Activated naive CD8-positive, alpha-beta T cell (primary cell): ENCODE measurements around the gene MEGF9.
"Not testable (repeated sequence)": the region's sequence is repeated elsewhere in the genome, so short reads cannot be mapped to it uniquely, and the experiment has no call there.

ENCODE experiments used
- H3K27ac Mint-ChIP-seq: one replicate; pipeline ENCODE4 v1.8.0; 2021; ENCODE audit warnings: mixed read lengths
- H3K27me3 Mint-ChIP-seq: one replicate; pipeline ENCODE4 v1.8.0; 2021; ENCODE audit warnings: mixed read lengths
- H3K36me3 Mint-ChIP-seq: one replicate; pipeline ENCODE4 v1.8.0; 2021; ENCODE audit warnings: mixed read lengths
- H3K4me1 Mint-ChIP-seq: one replicate; pipeline ENCODE4 v1.8.0; 2021; ENCODE audit warnings: low read depth, mixed read lengths
- H3K4me3 Mint-ChIP-seq: one replicate; pipeline ENCODE4 v1.8.0; 2021; ENCODE audit warnings: mild to moderate bottlenecking, mixed read lengths
- H3K9me3 Mint-ChIP-seq: one replicate; pipeline ENCODE4 v1.8.0; 2021; ENCODE audit warnings: low read depth, mixed read lengths

The MEGF9 gene

DNA sequence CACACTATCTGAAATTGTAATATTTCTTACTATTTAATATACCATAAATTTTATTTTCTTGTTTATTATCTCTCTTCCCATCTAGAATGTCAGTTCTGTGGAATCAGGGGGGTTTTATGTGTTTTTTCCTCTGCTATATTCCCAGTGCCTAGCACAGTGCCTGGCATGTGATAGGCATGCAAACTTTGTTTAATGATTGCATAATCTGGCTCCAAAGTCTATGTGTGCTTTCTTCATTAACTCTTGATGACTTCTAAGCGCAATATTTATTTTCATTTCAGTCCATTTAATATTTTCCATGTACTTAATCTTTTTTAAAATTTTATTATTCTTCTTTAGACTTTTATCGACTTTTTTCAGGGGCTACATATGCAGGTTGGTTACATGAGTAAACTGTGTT, 73.9 kb downstream of the MEGF9 start:
- no peak overlapping the region for H3K4me3 Mint-ChIP-seq
- H3K9me3 Mint-ChIP-seq: peaks cover 2% of the 10 kb centered on the region
- no peaks in the 10 kb centered on the region for H3K27me3 Mint-ChIP-seq
- no peak overlapping the region for H3K27ac Mint-ChIP-seq
- no peaks in the 10 kb centered on the region for H3K4me1 Mint-ChIP-seq
- H3K36me3 Mint-ChIP-seq: peaks cover 14% of the 10 kb centered on the region

DNA sequence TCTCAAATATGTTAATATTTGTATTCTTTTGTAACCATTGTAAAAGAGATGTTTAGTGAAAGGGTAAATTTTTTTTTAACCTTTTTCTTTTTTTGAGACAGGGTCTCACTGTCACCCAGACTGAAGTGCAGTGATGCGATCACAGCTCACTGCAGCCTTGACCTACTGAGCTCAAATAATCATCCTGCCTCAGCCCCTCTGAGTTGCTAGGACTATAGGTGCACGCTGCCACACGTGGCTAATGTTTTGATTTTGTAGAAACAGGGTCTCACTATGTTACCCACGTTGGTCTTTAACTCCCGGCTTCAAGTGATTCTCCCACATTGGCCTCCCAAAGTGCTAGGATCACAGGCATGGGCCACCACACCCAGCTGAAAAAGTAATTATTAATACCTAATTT, 76.4 kb downstream of the MEGF9 start:
- H3K9me3 Mint-ChIP-seq: peaks cover 11% of the 10 kb centered on the region
- H3K4me3 Mint-ChIP-seq: no peak overlapping the region
- H3K27me3 Mint-ChIP-seq: no peaks in the 10 kb centered on the region
- H3K27ac Mint-ChIP-seq: no peak overlapping the region
- peaks cover 17% of the 10 kb centered on the region for H3K36me3 Mint-ChIP-seq
- no peaks in the 10 kb centered on the region for H3K4me1 Mint-ChIP-seq

DNA sequence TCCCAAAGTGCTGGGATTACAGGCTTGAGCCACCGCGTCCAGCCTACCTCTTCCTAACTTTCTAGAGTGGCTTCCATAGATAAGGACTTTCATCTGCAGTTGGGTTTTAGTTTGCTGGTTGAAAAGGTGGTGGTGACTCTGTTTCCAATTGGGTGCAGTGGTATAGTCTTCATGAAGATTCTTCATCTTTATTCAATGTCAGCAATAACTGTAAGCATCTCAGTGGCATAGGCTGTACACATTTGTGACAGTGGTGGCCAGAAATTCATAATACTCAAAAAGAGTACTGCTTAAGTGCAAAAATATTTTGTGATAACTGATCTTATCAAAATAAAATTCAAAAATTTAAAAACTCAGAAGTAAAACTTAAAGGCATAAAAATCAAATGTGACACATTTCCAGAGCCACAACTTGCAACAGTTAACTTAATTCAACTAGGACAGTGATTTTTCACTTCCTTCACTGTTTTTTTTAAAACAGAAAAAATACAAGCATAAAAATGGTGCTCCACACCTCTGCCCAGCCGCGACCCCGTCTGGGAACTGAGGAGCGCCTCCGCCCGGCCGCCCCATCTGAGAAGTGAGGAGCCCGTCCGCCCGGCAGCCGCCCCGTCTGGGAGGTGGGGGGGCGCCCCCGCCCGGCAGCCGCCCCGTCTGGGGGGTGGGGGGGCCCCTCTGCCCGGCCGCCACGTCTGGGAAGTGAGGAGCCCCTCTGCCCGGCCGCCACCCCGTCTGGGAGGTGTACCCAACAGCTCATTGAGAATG, 77.9 kb downstream of the MEGF9 start:
- H3K27ac Mint-ChIP-seq: no peak overlapping the region
- no peaks in the 10 kb centered on the region for H3K27me3 Mint-ChIP-seq
- H3K4me1 Mint-ChIP-seq: no peaks in the 10 kb centered on the region
- H3K36me3 Mint-ChIP-seq: peaks cover 17% of the 10 kb centered on the region
- H3K4me3 Mint-ChIP-seq: no peak overlapping the region
- peaks cover 11% of the 10 kb centered on the region for H3K9me3 Mint-ChIP-seq

GRCh38 chr9:120635011-120635410, 79.3 kb downstream of the MEGF9 start:
- H3K27ac Mint-ChIP-seq: no peak overlapping the region
- no peaks in the 10 kb centered on the region for H3K27me3 Mint-ChIP-seq
- peaks cover 11% of the 10 kb centered on the region for H3K9me3 Mint-ChIP-seq
- H3K4me3 Mint-ChIP-seq: no peak overlapping the region
- H3K36me3 Mint-ChIP-seq: peaks cover 16% of the 10 kb centered on the region
- no peaks in the 10 kb centered on the region for H3K4me1 Mint-ChIP-seq

DNA sequence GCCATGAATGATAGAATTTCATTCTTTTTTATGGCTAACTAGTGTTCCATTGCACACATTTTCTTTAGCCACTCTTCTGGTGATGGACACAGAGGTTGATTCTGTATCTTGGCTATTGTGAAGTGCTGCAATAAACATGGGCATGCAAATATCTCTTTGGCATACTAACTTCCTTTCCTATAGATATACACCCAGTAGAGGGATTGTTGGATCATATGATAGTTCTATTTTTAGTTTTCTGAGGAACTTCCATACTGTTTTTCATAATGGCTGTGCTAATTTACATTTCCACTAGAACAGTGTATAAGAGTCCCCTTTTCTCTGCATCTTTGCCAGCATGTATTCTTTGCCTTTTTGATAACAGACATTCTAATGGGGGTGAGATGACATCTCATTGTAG, 83.9 kb downstream of the MEGF9 start:
- H3K36me3 Mint-ChIP-seq: peaks cover 10% of the 10 kb centered on the region
- no peak overlapping the region for H3K27ac Mint-ChIP-seq
- H3K27me3 Mint-ChIP-seq: no peaks in the 10 kb centered on the region
- no peak overlapping the region for H3K4me3 Mint-ChIP-seq
- H3K9me3 Mint-ChIP-seq: peaks cover 9% of the 10 kb centered on the region
- H3K4me1 Mint-ChIP-seq: no peaks in the 10 kb centered on the region

GRCh38 chr9:120628925-120629497, 85.3 kb downstream of the MEGF9 start:
- H3K4me1 Mint-ChIP-seq, H3K27ac Mint-ChIP-seq: not testable (repeated sequence)

GRCh38 chr9:120628207-120628924, 85.9 kb downstream of the MEGF9 start:
- H3K36me3 Mint-ChIP-seq: peaks cover 3% of the 10 kb centered on the region
- H3K9me3 Mint-ChIP-seq: no peaks in the 10 kb centered on the region
- H3K4me1 Mint-ChIP-seq: no peaks in the 10 kb centered on the region
- H3K4me3 Mint-ChIP-seq: no peak overlapping the region
- no peak overlapping the region for H3K27ac Mint-ChIP-seq
- H3K27me3 Mint-ChIP-seq: no peaks in the 10 kb centered on the region

More at GRCh38 chr9:120628925-120629497, 85.3 kb downstream of the MEGF9 start:
- H3K36me3 Mint-ChIP-seq, H3K27me3 Mint-ChIP-seq, H3K9me3 Mint-ChIP-seq, H3K4me3 Mint-ChIP-seq: not testable (repeated sequence)

DNA sequence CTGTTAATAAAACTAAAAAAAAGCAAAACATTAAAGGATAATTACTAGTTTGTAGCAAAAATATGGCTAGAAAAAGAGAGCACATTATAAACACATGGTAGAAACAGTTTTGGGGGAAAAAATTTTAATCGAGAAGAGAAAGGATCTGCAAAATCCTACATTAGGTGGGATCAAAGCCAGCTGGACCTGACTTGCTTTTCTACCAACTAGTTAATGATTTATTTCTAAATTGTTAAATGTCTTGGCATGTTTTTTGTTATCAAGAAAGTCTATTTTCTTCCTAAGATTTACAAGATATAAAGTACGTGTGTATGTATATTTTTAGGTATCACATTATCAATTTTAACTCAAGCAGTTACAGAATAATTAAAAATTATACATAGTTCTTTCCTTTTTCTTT, 87.2 kb downstream of the MEGF9 start:
- peaks cover 3% of the 10 kb centered on the region for H3K36me3 Mint-ChIP-seq
- H3K9me3 Mint-ChIP-seq: no peaks in the 10 kb centered on the region
- no peak overlapping the region for H3K27ac Mint-ChIP-seq
- H3K27me3 Mint-ChIP-seq: no peaks in the 10 kb centered on the region
- H3K4me1 Mint-ChIP-seq: no peaks in the 10 kb centered on the region
- no peak overlapping the region for H3K4me3 Mint-ChIP-seq

DNA sequence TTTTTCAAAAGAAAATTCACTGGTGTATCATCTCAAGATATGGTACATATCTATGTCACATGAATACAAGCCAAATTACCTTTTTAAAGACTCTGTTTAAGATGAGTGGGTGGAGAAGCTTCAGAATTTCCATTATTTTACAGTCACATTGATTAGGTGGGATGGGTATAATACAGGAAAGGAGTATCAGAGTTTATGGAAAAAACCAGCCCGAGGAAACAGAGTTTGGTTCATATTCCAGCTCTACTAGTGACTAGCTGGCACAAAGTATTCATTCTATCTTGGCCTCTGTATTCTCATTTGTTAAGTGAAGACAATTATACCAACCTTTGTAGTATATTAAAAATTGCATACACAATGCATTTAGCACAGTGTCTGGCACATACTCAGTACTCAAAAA, 87.8 kb downstream of the MEGF9 start:
- peaks cover 3% of the 10 kb centered on the region for H3K36me3 Mint-ChIP-seq

GRCh38 chr9:120625222-120625621, 89.0 kb downstream of the MEGF9 start:
- Mint-ChIP-seq H3K36me3 (no peaks in the 10 kb centered on the region), H3K27ac (peak overlapping the region; percentile 0), H3K4me3 (no peak overlapping the region), H3K4me1 (no peaks in the 10 kb centered on the region), H3K9me3 (no peaks in the 10 kb centered on the region), H3K27me3 (no peaks in the 10 kb centered on the region)

More for the DNA sequence above, 87.8 kb downstream of the MEGF9 start:
- no peaks in the 10 kb centered on the region for H3K4me1 Mint-ChIP-seq
- no peaks in the 10 kb centered on the region for H3K27me3 Mint-ChIP-seq
- H3K4me3 Mint-ChIP-seq: no peak overlapping the region
- no peaks in the 10 kb centered on the region for H3K9me3 Mint-ChIP-seq
- no peak overlapping the region for H3K27ac Mint-ChIP-seq

DNA sequence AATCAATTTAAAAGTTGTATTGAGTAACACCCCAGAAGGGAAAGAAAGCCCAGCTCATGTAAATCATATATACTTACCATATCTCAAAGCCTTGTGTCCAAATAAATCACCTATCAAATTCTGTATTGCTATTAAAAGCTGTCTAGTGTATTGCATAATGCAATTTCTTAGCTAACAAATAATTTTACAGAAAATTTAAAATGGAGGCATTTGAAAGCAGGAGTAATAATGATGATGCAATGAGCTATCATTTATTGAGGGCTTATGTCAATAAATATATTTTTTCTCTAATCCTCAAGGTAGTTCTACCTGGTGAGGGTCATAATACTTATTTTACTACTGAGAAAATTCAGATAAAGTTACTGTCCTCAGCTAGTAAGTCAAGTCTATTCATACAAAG, 91.5 kb downstream of the MEGF9 start:
- Mint-ChIP-seq H3K4me3 (no peak overlapping the region), H3K27me3 (no peaks in the 10 kb centered on the region), H3K36me3 (no peaks in the 10 kb centered on the region), H3K4me1 (peaks cover 3% of the 10 kb centered on the region), H3K9me3 (no peaks in the 10 kb centered on the region), H3K27ac (no peak overlapping the region)

DNA sequence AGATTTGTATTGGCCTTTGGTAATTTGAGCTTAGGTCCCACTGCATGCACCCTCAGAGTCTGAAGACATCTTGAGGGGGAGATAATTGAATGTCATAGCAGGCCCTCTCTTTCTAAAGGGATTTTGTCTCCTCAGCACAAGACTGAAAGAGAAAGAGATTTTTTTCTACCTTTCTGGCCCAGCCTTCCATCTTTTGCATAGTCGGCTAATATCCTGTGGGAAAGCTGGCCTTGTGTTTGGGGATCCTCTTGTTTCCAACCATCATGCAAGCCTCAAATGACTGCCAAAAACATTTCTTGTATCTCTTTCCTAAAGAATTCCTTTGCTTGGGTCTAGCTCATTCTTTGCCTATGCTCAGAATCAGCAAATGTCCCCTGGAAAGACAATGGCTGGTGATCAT, 92.3 kb downstream of the MEGF9 start:
- peaks cover 3% of the 10 kb centered on the region for H3K4me1 Mint-ChIP-seq
- no peaks in the 10 kb centered on the region for H3K9me3 Mint-ChIP-seq
- no peaks in the 10 kb centered on the region for H3K36me3 Mint-ChIP-seq
- H3K27ac Mint-ChIP-seq: no peak overlapping the region
- no peak overlapping the region for H3K4me3 Mint-ChIP-seq
- no peaks in the 10 kb centered on the region for H3K27me3 Mint-ChIP-seq

DNA sequence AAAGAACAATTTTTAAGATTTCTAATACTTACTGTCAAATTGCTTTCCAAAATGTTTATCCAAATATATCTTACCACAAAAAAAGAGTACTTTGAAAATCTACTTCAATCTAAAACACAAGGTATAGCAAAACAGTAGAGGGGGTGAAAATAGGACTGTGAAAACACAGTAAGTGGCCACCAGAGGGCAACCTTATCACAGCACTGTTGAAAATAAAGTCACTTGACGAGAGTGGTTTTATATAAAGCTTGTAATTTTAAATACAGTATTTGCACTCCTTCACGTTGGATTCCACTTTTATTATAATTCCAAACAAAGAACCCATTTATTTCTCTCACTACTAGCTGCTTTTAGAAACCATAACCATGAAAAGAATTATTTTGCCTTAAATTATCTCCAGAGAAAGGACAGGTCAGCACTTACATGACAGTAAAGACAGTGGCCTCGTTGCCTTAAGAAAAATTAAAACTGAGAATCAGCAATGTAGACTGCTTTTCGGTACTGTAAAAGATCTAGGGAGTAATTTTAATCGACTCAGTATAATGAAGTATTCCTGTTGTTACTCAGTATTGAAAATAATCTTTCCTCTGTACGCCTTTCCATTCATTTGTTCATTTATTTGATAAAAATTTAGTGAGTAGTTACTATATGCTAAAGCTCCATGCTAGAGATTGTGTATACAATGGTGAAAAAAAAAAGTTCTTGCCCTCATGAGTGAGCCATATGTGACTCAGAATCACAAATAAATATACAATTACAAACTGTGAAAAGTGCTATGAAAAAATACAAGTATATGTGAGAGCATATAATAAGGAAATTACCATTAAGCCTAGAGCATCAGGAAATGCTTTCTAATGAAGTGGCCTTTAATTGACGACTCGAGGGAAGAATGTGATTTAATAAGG, 94.3 kb downstream of the MEGF9 start:
- no peaks in the 10 kb centered on the region for H3K9me3 Mint-ChIP-seq
- no peak overlapping the region for H3K27ac Mint-ChIP-seq

DNA sequence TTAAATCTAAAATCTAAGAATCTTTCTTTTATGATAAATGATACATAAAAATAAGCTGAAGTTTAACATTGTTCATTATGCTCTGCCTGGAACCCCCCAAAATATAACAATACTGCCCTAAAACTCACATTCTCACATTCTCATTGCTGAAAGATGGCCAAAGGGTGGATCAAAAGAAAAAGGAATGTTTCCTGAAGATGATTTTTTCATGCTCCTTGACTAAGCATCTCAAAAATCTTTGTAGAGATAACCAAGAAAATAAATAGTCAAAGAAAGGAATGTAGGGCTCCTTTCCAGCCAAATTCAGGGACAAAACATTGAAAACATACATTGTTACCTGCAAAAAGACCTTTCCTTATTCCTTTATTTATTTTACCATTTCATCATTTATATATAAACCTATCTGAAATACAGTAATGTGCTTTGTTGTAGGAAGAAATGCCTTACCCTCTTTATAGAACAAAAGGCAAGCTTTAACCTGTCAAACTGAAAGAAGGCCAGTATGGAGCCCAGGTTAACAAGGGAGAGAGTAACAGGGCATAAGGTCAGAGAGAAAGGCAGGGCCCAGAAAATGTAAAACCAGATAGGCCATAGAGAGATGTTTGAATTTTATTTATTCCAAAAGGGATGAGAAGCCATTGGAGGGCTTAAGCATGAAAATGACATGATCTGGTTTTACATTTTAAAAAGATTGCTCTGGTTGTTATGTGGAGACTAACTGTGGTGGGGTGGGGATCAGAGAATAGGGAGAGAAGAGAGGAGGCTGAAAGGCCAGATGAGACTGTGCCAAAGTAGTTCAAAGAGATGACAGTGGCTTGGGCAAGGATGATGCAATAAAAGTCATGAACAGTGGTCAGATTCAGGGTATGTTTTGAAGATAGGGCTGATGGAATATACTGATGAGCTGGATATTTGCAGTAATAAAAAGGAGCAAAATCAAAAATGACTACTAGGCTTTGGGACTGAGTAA, 97.0 kb downstream of the MEGF9 start:
- Mint-ChIP-seq H3K27ac (no peak overlapping the region), H3K36me3 (peaks cover under 1% of the 10 kb centered on the region), H3K4me1 (peaks cover 3% of the 10 kb centered on the region)

More for the DNA sequence above, 94.3 kb downstream of the MEGF9 start:
- H3K4me3 Mint-ChIP-seq: no peak overlapping the region
- H3K27me3 Mint-ChIP-seq: no peaks in the 10 kb centered on the region
- H3K36me3 Mint-ChIP-seq: no peaks in the 10 kb centered on the region
- peaks cover 3% of the 10 kb centered on the region for H3K4me1 Mint-ChIP-seq

More for the DNA sequence above, 97.0 kb downstream of the MEGF9 start:
- no peaks in the 10 kb centered on the region for H3K9me3 Mint-ChIP-seq
- no peak overlapping the region for H3K4me3 Mint-ChIP-seq
- no peaks in the 10 kb centered on the region for H3K27me3 Mint-ChIP-seq
